Neural progenitor cell (in vitro differentiated cells): ENCODE measurements around the gene KCNJ14. TPM values are rescaled to one million over a fixed set of nuclear protein-coding genes. Genes with fewer than 3 reads are reported as not detected.
A peak's percentile ranks its signal among the peaks of the same experiment; 100 is the strongest.

ENCODE experiments used
- DNase-seq: peaks from one replicate; pipeline ENCODE4 v3.0.0-alpha.2; 2016; ENCODE audit warnings: low spot score
- H2AFZ ChIP-seq: fragments of 200-600 bp; sonication (generic); replicated peaks from 2 replicates; pipeline ENCODE4 v1.6.1; 2016; ENCODE audit warnings: antibody characterized with exemption
- H3F3A ChIP-seq: fragments of 200-600 bp; sonication (generic); 2 replicates; pipeline ENCODE4 v1.6.1; 2016; ENCODE audit warnings: antibody characterized with exemption, low read depth
- H3K27ac ChIP-seq: fragments of 200-600 bp; sonication (generic); 2 replicates; pipeline ENCODE4 v1.5.1; 2016; ENCODE audit warnings: mild to moderate bottlenecking
- H3K27me3 ChIP-seq: fragments of 200-600 bp; sonication (generic); 2 replicates; pipeline ENCODE4 v1.6.1; 2016; ENCODE audit warnings: mild to moderate bottlenecking, moderate library complexity
- H3K36me3 ChIP-seq: fragments of 200-600 bp; sonication (generic); 2 replicates; pipeline ENCODE4 v1.5.1; 2016
- H3K4me1 ChIP-seq: fragments of 200-600 bp; sonication (generic); 2 replicates; pipeline ENCODE4 v1.6.1; 2016; ENCODE audit warnings: mixed run types
- H3K4me2 ChIP-seq: fragments of 200-600 bp; sonication (generic); 2 replicates; pipeline ENCODE4 v1.6.1; 2016
- H3K4me3 ChIP-seq: fragments of 200-600 bp; sonication (generic); 2 replicates; pipeline ENCODE4 v1.5.1; 2016
- H3K79me2 ChIP-seq: fragments of 200-600 bp; sonication (generic); 2 replicates; pipeline ENCODE4 v1.6.1; 2016; ENCODE audit warnings: low read depth
- H3K9ac ChIP-seq: fragments of 200-600 bp; sonication (generic); 2 replicates; pipeline ENCODE4 v1.6.1; 2016
- H3K9me3 ChIP-seq: fragments of 200-600 bp; sonication (generic); 2 replicates; pipeline ENCODE4 v1.5.1; 2016; ENCODE audit warnings: low read depth
- H4K20me1 ChIP-seq: fragments of 200-600 bp; sonication (generic); 2 replicates; pipeline ENCODE4 v1.6.1; 2016; ENCODE audit warnings: low read depth
- H3K27ac Mint-ChIP-seq: 3 replicates; pipeline ENCODE4 v1.8.0; 2021; ENCODE audit warnings: mixed read lengths
- H3K27me3 Mint-ChIP-seq: 2 replicates; pipeline ENCODE4 v1.8.0; 2022; ENCODE audit warnings: low read depth, mild to moderate bottlenecking, inconsistent platforms, moderate library complexity, mixed read lengths; ENCODE audit not compliant: insufficient read depth
- H3K36me3 Mint-ChIP-seq: 3 replicates; pipeline ENCODE4 v1.8.0; 2021; ENCODE audit warnings: mixed read lengths
- H3K4me1 Mint-ChIP-seq: 3 replicates; pipeline ENCODE4 v1.8.0; 2021; ENCODE audit warnings: mixed read lengths
- H3K4me3 Mint-ChIP-seq: 3 replicates; pipeline ENCODE4 v1.8.0; 2021; ENCODE audit warnings: mild to moderate bottlenecking, moderate library complexity, mixed read lengths
- H3K9me3 Mint-ChIP-seq: 3 replicates; pipeline ENCODE4 v1.8.0; 2020; ENCODE audit warnings: mixed read lengths
- CTCF ChIP-seq: fragments of 200-600 bp; sonication (generic); IDR thresholded peaks from 2 replicates; pipeline ENCODE4 v1.5.1; 2017; ENCODE audit warnings: antibody characterized with exemption, mild to moderate bottlenecking
- EZH2 ChIP-seq: fragments of 200-600 bp; sonication (generic); IDR thresholded peaks from 2 replicates; pipeline ENCODE4 v1.6.1; 2017; ENCODE audit warnings: antibody characterized with exemption, mild to moderate bottlenecking, moderate library complexity
- EZH2phosphoT487 ChIP-seq: fragments of 200-600 bp; sonication (generic); IDR thresholded peaks from 2 replicates; pipeline ENCODE4 v1.6.1; 2017; ENCODE audit warnings: antibody characterized with exemption
- total RNA-seq: library from RNA; depleted of rRNA; stranded (reverse); fragments of >200 nt; gene quantifications from 2 replicates; pipeline ENCODE4 v1.2.3, GENCODE V29; 2015; ENCODE audit warnings: low replicate concordance

Gene KCNJ14
- total RNA-seq, 1 donor from 2014 or later = 0.69 TPM

- Histone ChIP-seq H3F3A (peaks cover 38% of the 10 kb centered on the region), H3K9me3 (no peaks in the 10 kb centered on the region), H2AFZ (no peak overlapping the region), H3K36me3 (no peaks in the 10 kb centered on the region), H3K27ac (peak overlapping the region; percentile 70), H3K27me3 (no peaks in the 10 kb centered on the region), H4K20me1 (peaks cover 16% of the 10 kb centered on the region), H3K4me2 (no peak overlapping the region), H3K79me2 (no peaks in the 10 kb centered on the region), H3K4me3 (no peak overlapping the region), H3K4me1 (no peaks in the 10 kb centered on the region), H3K9ac (no peak overlapping the region)
- TF ChIP-seq EZH2 = no peak
- no peak for TF ChIP-seq CTCF
- no peak for TF ChIP-seq EZH2phosphoT487
- no peaks in the 10 kb centered on the region for H3K9me3 Mint-ChIP-seq
- peaks cover 27% of the 10 kb centered on the region for H3K4me1 Mint-ChIP-seq
- H3K4me3 Mint-ChIP-seq = peak overlapping the region; percentile 21
- peaks cover 27% of the 10 kb centered on the region for H3K36me3 Mint-ChIP-seq
- DNase-seq = no peak
- H3K27me3 Mint-ChIP-seq = peaks cover 10% of the 10 kb centered on the region
- H3K27ac Mint-ChIP-seq = peak overlapping the region; percentile 85
Measured at GRCh38 chr19:48480558-48481500, 25.5 kb downstream of the KCNJ14 start.

- Mint-ChIP-seq H3K36me3 (peaks cover 24% of the 10 kb centered on the region), H3K27me3 (peaks cover 14% of the 10 kb centered on the region), H3K4me3 (peak overlapping the region; percentile 33), H3K9me3 (no peaks in the 10 kb centered on the region), H3K27ac (peak overlapping the region; percentile 92), H3K4me1 (peaks cover 30% of the 10 kb centered on the region)
- H4K20me1 ChIP-seq = peaks cover 16% of the 10 kb centered on the region
- no peak overlapping the region for H3K4me2 ChIP-seq
- H3K27ac ChIP-seq = no peak overlapping the region
- no peak for DNase-seq
- H3K9me3 ChIP-seq = no peaks in the 10 kb centered on the region
- H3K27me3 ChIP-seq = no peaks in the 10 kb centered on the region
- H3F3A ChIP-seq = peaks cover 38% of the 10 kb centered on the region
- H3K9ac ChIP-seq = no peak overlapping the region
- no peaks in the 10 kb centered on the region for H3K36me3 ChIP-seq
- no peaks in the 10 kb centered on the region for H3K4me1 ChIP-seq
- TF ChIP-seq EZH2phosphoT487 (no peak), CTCF (no peak), EZH2 (no peak)
- no peak overlapping the region for H3K4me3 ChIP-seq
- H2AFZ ChIP-seq = no peak overlapping the region
- H3K79me2 ChIP-seq = no peaks in the 10 kb centered on the region
Measured at GRCh38 chr19:48481846-48482639, 26.7 kb downstream of the KCNJ14 start.

- Mint-ChIP-seq H3K9me3 (no peaks in the 10 kb centered on the region), H3K27me3 (peaks cover 15% of the 10 kb centered on the region), H3K27ac (peak overlapping the region; percentile 84), H3K4me3 (peak overlapping the region; percentile 65), H3K4me1 (peaks cover 30% of the 10 kb centered on the region), H3K36me3 (peaks cover 24% of the 10 kb centered on the region)
- peaks cover 9% of the 10 kb centered on the region for H4K20me1 ChIP-seq
- no peak overlapping the region for H3K9ac ChIP-seq
- no peaks in the 10 kb centered on the region for H3K4me1 ChIP-seq
- DNase-seq = no peak
- H3K27me3 ChIP-seq = no peaks in the 10 kb centered on the region
- H3K4me3 ChIP-seq = no peak overlapping the region
- no peak for TF ChIP-seq EZH2
- TF ChIP-seq CTCF = no peak
- no peak for TF ChIP-seq EZH2phosphoT487
- no peak overlapping the region for H3K4me2 ChIP-seq
- H3F3A ChIP-seq = peaks cover 38% of the 10 kb centered on the region
- no peak overlapping the region for H3K27ac ChIP-seq
- H3K36me3 ChIP-seq = no peaks in the 10 kb centered on the region
- H3K9me3 ChIP-seq = no peaks in the 10 kb centered on the region
- no peak overlapping the region for H2AFZ ChIP-seq
- H3K79me2 ChIP-seq = no peaks in the 10 kb centered on the region
Measured at GRCh38 chr19:48483301-48483700, 27.9 kb downstream of the KCNJ14 start.
